SK-N-SH (cell line): ENCODE data around the gene PPP6C. TPM values are rescaled to one million over a fixed set of nuclear protein-coding genes. Genes with fewer than 3 reads are reported as not detected.

Experiments used
- CTCF ChIA-PET: fragments of 300-600, 350-600 bp; formaldehyde crosslinking; extraction: SDS; loops from one replicate; lab custom pipeline; 2021; lab: Yijun Ruan, JAX
- POLR2A ChIA-PET: fragments of 350-600 bp; sonication (Branson Sonifier 250); formaldehyde crosslinking; extraction: SDS; loops from one replicate; lab custom pipeline; 2020; ENCODE audit warnings: antibody characterized with exemption, inconsistent platforms; lab: Yijun Ruan, JAX
- DNase-seq: peaks from one replicate; pipeline ENCODE4 v3.0.0; 2012
- H2AFZ ChIP-seq: fragments of 200-600 bp; sonication (generic); 2 replicates; pipeline ENCODE4 v1.8.1; 2016; ENCODE audit warnings: antibody characterized with exemption, mild to moderate bottlenecking, low read depth
- H3F3A ChIP-seq: fragments of 200-600 bp; sonication (generic); replicated peaks from 2 replicates; pipeline ENCODE3; 2016; ENCODE audit warnings: antibody characterized with exemption, mild to moderate bottlenecking; ENCODE audit not compliant: insufficient read depth
- H3K27ac ChIP-seq, 2 experiments: fragments of 200-500 bp in 1 of 2; fragments of 200-600 bp in 1 of 2; sonication (Bioruptor generic) in 1 of 2; sonication (generic), shearing (Covaris generic) in 1 of 2; 2 replicates each; pipeline versions ENCODE4 v1.5.1 to v1.6.1; 2014 to 2016; ENCODE audit warnings: low read depth in 2 of 2, inconsistent platforms in 1 of 2, low read length in 1 of 2, mild to moderate bottlenecking in 1 of 2, mixed read lengths in 1 of 2
- H3K27me3 ChIP-seq: fragments of 200-600 bp; sonication (generic), shearing (Covaris generic); 2 replicates; pipeline ENCODE4 v1.6.1; 2016; ENCODE audit warnings: mixed run types; ENCODE audit not compliant: insufficient read depth
- H3K36me3 ChIP-seq, 2 experiments: fragments of 200-500 bp in 1 of 2; fragments of 200-600 bp in 1 of 2; sonication (Bioruptor generic) in 1 of 2; sonication (generic) in 1 of 2; replicated peaks in 1 of 2; 2 replicates each; pipeline versions ENCODE3 to v1.5.1; 2014 to 2016; ENCODE audit warnings: low read length in 1 of 2, mild to moderate bottlenecking in 1 of 2; ENCODE audit not compliant: insufficient read depth in 2 of 2, control insufficient read depth in 1 of 2
- H3K4me1 ChIP-seq, 2 experiments: fragments of 200-500 bp in 1 of 2; fragments of 200-600 bp in 1 of 2; sonication (Bioruptor generic) in 1 of 2; sonication (generic), shearing (Covaris generic) in 1 of 2; 2 replicates each; pipeline versions ENCODE4 v1.5.1 to v1.6.1; 2014 to 2016; ENCODE audit warnings: low read depth in 1 of 2, low read length in 1 of 2, mixed run types in 1 of 2; ENCODE audit not compliant: insufficient read depth in 2 of 2, control insufficient read depth in 1 of 2
- H3K4me2 ChIP-seq: fragments of 200-600 bp; sonication (generic), shearing (Covaris generic); 2 replicates; pipeline ENCODE4 v1.6.1; 2017; ENCODE audit warnings: mixed run types
- H3K4me3 ChIP-seq, 2 experiments: fragments of 200-500 bp in 1 of 2; fragments of 200-600 bp in 1 of 2; sonication (Bioruptor generic) in 1 of 2; sonication (generic), shearing (Covaris generic) in 1 of 2; 2 replicates each; pipeline versions ENCODE4 v1.5.1 to v1.8.1; 2014 to 2016; ENCODE audit warnings: low read depth in 2 of 2, inconsistent platforms in 1 of 2, low read length in 1 of 2, mild to moderate bottlenecking in 1 of 2, mixed read lengths in 1 of 2, moderate library complexity in 1 of 2
- H3K79me2 ChIP-seq: fragments of 200-600 bp; sonication (generic); 2 replicates; pipeline ENCODE4 v1.8.1; 2017; ENCODE audit warnings: mild to moderate bottlenecking; ENCODE audit not compliant: insufficient read depth
- H3K9ac ChIP-seq: fragments of 200-600 bp; sonication (generic); 2 replicates; pipeline ENCODE4 v1.6.1; 2017; ENCODE audit warnings: mixed run types
- H3K9me2 ChIP-seq: fragments of 200-600 bp; sonication (generic); 2 replicates; pipeline ENCODE4 v1.6.1; 2017; ENCODE audit warnings: mixed run types
- H3K9me3 ChIP-seq: fragments of 200-600 bp; sonication (generic); 2 replicates; pipeline ENCODE4 v1.6.1; 2017; ENCODE audit warnings: mixed run types, mild to moderate bottlenecking, moderate library complexity
- H4K20me1 ChIP-seq: fragments of 200-600 bp; sonication (generic); 2 replicates; pipeline ENCODE4 v1.6.1; 2017; ENCODE audit warnings: mild to moderate bottlenecking, mixed run types; ENCODE audit not compliant: insufficient read depth
- EP300 ChIP-seq, 2 experiments: IDR thresholded peaks; 2 replicates each; pipeline versions ENCODE4 v1.4.0 to v1.6.1; 2012; ENCODE audit warnings: borderline replicate concordance in 1 of 2, low read depth in 1 of 2, low read length in 1 of 2
- EZH2phosphoT487 ChIP-seq: fragments of 200-600 bp; sonication (generic); IDR thresholded peaks from 2 replicates; pipeline ENCODE4 v1.6.1; 2017; ENCODE audit warnings: low read depth, mixed run types, mild to moderate bottlenecking, antibody characterized with exemption, moderate library complexity, borderline replicate concordance
- MAX ChIP-seq: IDR thresholded peaks from 2 replicates; pipeline ENCODE4 v1.4.0; 2012; ENCODE audit warnings: low read depth
- MXI1 ChIP-seq: IDR thresholded peaks from 2 replicates; pipeline ENCODE4 v1.6.1; 2012; ENCODE audit warnings: mild to moderate bottlenecking, low read depth, low read length, improper control_type of control experiment
- RFX5 ChIP-seq: IDR thresholded peaks from 2 replicates; pipeline ENCODE4 v1.6.1; 2012; ENCODE audit warnings: mild to moderate bottlenecking, improper control_type of control experiment, low read length
- YY1 ChIP-seq: IDR thresholded peaks from 2 replicates; pipeline ENCODE4 v1.4.0; 2012; ENCODE audit warnings: low read depth, mild to moderate bottlenecking
- WGBS: methylation state at CpG from one replicate; pipeline ENCODE4 v1.1.6; 2017; ENCODE audit warnings: low lambda C conversion rate; 5-methylcytosine and 5-hydroxymethylcytosine counted together
- polyA plus RNA-seq, 3 experiments: library from polyadenylated mRNA; depleted of rRNA; stranded (reverse); fragments of >200 nt; gene quantifications; 2 replicates each; pipeline ENCODE4 v1.2.3, GENCODE V29; 2012
- TF ChIP-seq, protein P1 (sequence below): IDR thresholded peaks from 2 replicates; pipeline ENCODE4 v1.4.0; 2012; ENCODE audit warnings: low read depth, borderline replicate concordance
- TF ChIP-seq, protein P2 (sequence below): IDR thresholded peaks from 2 replicates; pipeline ENCODE4 v1.6.1; 2012; ENCODE audit warnings: mild to moderate bottlenecking, low read depth, low read length, moderate library complexity

The PPP6C gene
- polyA plus RNA-seq, 1 of the 3 experiments (the other 2 are of a cell fraction) = 14.8 TPM

GRCh38 chr9:125156551-125156950 lies 33.1 kb downstream of the PPP6C start:
- H3K4me1 ChIP-seq = no peaks in the 10 kb centered on the region
- WGBS = 98% methylated on average over 2 of the region's 2 CpGs
- H3K4me3 ChIP-seq = no peak overlapping the region
- H3F3A ChIP-seq = peaks cover 15% of the 10 kb centered on the region
- H3K4me2 ChIP-seq = no peak overlapping the region
- H3K27ac ChIP-seq = no peak overlapping the region
- no peak overlapping the region for H2AFZ ChIP-seq
- H3K9me2 ChIP-seq = no peaks in the 10 kb centered on the region
- H3K36me3 ChIP-seq = peaks cover 24 to 55% of the 10 kb centered on the region in 2 experiments
- H3K79me2 ChIP-seq = peaks cover 53% of the 10 kb centered on the region
- DNase-seq = no peak
- POLR2A ChIA-PET = no interaction called here
- CTCF ChIA-PET = no interaction called here
- H3K9me3 ChIP-seq = no peaks in the 10 kb centered on the region
- TF ChIP-seq MXI1 = no peak
- TF ChIP-seq, all 33 proteins: peak for 0
- Histone ChIP-seq H3K27me3 (no peaks in the 10 kb centered on the region), H3K9ac (no peak overlapping the region), H4K20me1 (no peaks in the 10 kb centered on the region; the same call in 1 of the 2 replicates)

GRCh38 chr9:125153712-125154367 lies 35.8 kb downstream of the PPP6C start:
- Histone ChIP-seq H3F3A (peaks cover 10% of the 10 kb centered on the region), H3K4me3 (no peak overlapping the region), H3K4me2 (no peak overlapping the region), H2AFZ (no peak overlapping the region), H3K4me1 (no peaks in the 10 kb centered on the region; a peak in 1 of 4 replicates), H3K9ac (no peak overlapping the region), H4K20me1 (no peaks in the 10 kb centered on the region)
- CTCF ChIA-PET = no interaction called here
- TF ChIP-seq YY1 = no peak
- no peak for TF ChIP-seq RFX5
- TF ChIP-seq, protein P1, sequence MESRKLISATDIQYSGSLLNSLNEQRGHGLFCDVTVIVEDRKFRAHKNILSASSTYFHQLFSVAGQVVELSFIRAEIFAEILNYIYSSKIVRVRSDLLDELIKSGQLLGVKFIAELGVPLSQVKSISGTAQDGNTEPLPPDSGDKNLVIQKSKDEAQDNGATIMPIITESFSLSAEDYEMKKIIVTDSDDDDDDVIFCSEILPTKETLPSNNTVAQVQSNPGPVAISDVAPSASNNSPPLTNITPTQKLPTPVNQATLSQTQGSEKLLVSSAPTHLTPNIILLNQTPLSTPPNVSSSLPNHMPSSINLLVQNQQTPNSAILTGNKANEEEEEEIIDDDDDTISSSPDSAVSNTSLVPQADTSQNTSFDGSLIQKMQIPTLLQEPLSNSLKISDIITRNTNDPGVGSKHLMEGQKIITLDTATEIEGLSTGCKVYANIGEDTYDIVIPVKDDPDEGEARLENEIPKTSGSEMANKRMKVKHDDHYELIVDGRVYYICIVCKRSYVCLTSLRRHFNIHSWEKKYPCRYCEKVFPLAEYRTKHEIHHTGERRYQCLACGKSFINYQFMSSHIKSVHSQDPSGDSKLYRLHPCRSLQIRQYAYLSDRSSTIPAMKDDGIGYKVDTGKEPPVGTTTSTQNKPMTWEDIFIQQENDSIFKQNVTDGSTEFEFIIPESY = no peak
- TF ChIP-seq EP300 (IDR thresholded peaks at IDR 0.05; ENCODE audit: borderline replicate concordance in 1 of 2, low read depth in 1 of 2, low read length in 1 of 2) = no peak
- TF ChIP-seq MAX = no peak
- TF ChIP-seq, protein P2, sequence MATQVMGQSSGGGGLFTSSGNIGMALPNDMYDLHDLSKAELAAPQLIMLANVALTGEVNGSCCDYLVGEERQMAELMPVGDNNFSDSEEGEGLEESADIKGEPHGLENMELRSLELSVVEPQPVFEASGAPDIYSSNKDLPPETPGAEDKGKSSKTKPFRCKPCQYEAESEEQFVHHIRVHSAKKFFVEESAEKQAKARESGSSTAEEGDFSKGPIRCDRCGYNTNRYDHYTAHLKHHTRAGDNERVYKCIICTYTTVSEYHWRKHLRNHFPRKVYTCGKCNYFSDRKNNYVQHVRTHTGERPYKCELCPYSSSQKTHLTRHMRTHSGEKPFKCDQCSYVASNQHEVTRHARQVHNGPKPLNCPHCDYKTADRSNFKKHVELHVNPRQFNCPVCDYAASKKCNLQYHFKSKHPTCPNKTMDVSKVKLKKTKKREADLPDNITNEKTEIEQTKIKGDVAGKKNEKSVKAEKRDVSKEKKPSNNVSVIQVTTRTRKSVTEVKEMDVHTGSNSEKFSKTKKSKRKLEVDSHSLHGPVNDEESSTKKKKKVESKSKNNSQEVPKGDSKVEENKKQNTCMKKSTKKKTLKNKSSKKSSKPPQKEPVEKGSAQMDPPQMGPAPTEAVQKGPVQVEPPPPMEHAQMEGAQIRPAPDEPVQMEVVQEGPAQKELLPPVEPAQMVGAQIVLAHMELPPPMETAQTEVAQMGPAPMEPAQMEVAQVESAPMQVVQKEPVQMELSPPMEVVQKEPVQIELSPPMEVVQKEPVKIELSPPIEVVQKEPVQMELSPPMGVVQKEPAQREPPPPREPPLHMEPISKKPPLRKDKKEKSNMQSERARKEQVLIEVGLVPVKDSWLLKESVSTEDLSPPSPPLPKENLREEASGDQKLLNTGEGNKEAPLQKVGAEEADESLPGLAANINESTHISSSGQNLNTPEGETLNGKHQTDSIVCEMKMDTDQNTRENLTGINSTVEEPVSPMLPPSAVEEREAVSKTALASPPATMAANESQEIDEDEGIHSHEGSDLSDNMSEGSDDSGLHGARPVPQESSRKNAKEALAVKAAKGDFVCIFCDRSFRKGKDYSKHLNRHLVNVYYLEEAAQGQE = no peak
- no peak for TF ChIP-seq EZH2phosphoT487
- TF ChIP-seq, all 33 proteins: peak for 0
- Histone ChIP-seq H3K27me3 (no peaks in the 10 kb centered on the region), H3K79me2 (peaks cover 26% of the 10 kb centered on the region), H3K9me2 (no peaks in the 10 kb centered on the region), H3K9me3 (no peaks in the 10 kb centered on the region), H3K27ac (no peak overlapping the region), H3K36me3 (peaks cover 50 to 56% of the 10 kb centered on the region in 2 experiments)
- no peak for DNase-seq
- 91% methylated on average over 4 of the region's 4 CpGs for WGBS
- POLR2A ChIA-PET = no interaction called here
